HG03025 (cell line): Measurements from ENCODE around the gene AASS.
A peak's percentile ranks its signal among the peaks of the same experiment; 100 is the strongest.
"Not testable (repeated sequence)": the region's sequence is repeated elsewhere in the genome, so short reads cannot be mapped to it uniquely, and the experiment has no call there.

ENCODE experiments used
- ATAC-seq: cut with Tn5 transposase; IDR thresholded peaks from one replicate; pipeline ENCODE4 v1.9.1; 2021; ENCODE audit warnings: mild to moderate bottlenecking, moderate library complexity; ENCODE audit not compliant: unreplicated experiment, low FRiP score

AASS gene

GRCh38 chr7:122143751-122144711, at the start of gene AASS:
Gene AASS, minus strand, starts transcription at chr7:122144249. Its CDS starts 10,523 bp downstream, at chr7:122133726.
- ATAC-seq = peak; percentile 100

DNA sequence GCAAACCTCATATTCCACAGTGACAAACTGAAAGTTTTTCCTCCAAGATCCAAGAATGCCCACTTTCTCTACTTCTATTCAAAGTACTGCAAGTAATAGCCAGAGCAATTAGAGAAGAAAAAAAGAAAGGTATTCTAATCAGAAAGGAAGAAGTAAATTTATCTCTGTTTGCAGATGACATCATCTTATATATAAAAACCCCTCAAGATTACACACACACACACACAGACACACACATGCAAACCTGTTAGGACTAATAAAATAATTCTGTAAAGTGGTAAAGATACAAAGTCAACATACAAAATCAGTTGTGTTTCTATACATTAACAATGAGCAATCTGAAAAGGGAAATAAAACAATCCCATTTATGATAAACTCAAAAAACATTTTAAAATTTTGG, 44.7 kb upstream of the AASS start:
- ATAC-seq = no peak

- no peak for ATAC-seq
Observed at GRCh38 chr7:122183106-122183505, 39.1 kb upstream of the AASS start.

DNA sequence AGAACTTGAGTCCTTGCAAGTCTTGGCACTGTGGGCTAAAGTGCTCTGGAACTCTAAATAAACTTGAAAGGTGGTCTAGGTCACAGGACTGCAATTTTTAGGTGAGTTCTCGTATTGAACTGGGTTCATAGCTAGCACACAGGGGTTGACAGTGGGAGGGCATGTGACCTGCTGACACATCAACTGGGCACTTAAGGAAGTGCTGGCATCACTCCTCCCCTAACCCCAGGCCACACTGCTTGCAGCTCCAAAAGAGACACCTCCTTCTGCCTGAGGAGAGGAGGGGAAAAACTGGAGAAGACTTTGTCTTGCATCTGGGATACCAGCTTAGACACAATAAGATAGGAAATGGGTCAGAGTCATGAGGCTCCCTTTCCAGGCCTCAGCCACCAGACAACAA, 38.0 kb upstream of the AASS start:
- ATAC-seq = no peak

DNA sequence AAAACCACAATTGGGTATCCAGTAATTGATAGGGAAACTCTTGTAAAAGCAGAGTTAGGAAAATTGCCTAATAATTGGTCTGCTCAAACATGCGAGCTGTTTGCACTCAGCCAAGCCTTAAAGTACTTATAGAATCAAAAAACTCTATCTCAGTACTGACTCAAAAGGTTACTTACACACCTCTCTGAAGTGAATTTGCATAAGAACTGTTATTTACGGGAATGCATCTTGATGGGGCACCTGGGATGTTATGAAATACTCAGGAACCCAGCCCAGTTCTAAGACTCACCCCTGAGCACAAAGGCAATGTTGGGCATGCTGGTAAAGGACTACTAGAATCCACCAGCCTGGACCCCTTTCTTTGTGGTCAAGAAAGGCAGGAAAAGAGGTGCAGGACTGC, 28.1 kb upstream of the AASS start:
- ATAC-seq = not testable (repeated sequence)

DNA sequence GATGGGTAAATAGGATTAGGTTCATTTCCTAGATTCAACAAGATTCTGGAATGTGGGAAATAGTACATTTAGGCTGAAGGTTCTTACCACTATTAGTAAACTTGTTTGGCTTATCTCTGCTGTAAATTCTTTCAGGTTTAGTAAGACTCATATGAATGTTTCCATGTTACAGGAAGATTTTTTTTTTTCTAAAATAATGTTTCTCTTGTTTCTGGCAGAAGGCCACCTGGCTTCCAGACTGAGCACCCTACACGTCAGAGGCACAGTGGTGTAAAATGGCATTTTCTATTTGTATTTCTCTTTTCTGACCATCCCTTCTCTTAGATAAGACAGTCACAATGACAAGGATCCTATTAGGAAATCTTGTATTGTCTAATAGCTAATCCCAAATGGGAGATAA, 22.7 kb upstream of the AASS start:
- ATAC-seq = no peak

GRCh38 chr7:122166275-122166674, 22.2 kb upstream of the AASS start:
- no peak for ATAC-seq

DNA sequence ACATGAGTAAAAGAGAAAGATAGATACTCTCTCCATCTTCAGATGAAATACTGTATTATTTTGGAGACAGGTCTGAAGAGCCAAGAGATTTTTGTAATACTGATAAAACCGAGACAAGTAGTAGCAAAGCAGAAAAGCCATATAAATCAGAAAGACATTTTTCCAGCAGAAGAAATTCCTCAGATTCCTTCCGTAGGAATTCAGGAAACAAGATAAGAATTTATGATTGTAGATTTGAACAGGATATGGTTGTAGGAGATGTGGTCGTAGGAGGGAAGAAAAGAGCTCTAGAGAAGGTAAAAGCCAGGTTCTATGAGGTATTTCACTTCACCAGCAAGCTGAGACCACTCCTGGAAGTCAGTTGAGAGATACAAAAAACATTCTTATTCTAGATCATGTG, 17.6 kb upstream of the AASS start:
- no peak for ATAC-seq

DNA sequence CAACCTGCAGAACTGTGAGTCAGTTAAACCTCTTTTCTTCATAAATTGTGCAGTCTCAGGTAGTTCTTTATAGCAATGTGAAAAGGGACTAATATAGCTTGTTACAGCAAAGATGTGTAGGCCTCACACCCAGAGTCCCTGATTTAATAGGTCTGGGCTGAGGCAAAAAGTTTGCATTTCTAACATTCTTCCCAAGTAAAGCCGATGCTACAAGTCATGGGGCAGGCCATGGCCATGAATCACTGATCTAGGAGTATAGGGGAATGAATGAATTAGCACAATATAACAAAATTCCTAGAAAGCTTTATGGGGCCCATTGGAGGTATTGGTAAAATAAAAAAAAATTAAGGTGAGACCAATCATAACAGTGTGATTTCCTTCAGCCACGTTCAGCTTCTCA, 11.5 kb upstream of the AASS start:
- ATAC-seq = no peak

DNA sequence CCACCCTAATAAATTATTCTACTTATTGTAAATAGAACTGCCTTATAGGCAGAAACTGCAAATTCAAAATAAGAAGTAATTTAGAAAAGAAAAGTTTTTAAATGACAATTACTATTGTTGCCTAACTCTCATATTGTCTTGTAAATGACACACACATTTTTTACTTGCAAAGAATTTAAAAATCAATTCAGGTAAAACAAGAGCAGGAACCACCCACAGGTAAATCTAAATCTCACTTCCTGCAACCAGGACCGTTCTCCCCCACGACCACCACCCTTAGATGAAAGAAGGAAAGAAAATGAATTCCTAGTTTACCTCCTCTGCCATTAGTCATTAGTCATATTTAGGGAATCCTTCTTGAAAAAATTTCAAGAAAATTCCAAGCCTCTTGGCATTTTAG, 4.8 kb upstream of the AASS start:
- ATAC-seq = no peak

- no peak for ATAC-seq
Observed at GRCh38 chr7:122148081-122148480, 4.0 kb upstream of the AASS start.

- no peak for ATAC-seq
Observed at GRCh38 chr7:122145937-122146645, 2.0 kb upstream of the AASS start.

- no peak for ATAC-seq
Observed at GRCh38 chr7:122143376-122143750, 686 bp downstream of the AASS start.

DNA sequence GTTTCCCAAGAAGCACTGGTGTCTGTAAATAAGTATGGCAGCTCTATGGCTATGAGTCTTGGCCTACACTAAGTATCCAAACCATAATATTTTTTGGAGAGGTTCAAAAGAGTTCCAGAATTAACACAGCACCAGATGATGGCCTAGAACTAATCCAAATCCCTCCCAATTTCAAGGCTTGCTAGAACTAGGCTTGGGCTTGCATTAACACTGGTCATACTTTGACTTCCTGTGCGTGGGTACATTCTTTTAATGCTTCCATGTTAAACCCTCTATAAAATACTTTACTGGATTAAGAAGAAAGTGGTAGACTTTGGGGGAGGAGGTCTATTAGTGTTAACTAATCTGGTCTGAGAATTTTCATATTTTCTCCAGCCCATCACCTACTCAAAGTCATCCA, 3.1 kb downstream of the AASS start:
- ATAC-seq = no peak

DNA sequence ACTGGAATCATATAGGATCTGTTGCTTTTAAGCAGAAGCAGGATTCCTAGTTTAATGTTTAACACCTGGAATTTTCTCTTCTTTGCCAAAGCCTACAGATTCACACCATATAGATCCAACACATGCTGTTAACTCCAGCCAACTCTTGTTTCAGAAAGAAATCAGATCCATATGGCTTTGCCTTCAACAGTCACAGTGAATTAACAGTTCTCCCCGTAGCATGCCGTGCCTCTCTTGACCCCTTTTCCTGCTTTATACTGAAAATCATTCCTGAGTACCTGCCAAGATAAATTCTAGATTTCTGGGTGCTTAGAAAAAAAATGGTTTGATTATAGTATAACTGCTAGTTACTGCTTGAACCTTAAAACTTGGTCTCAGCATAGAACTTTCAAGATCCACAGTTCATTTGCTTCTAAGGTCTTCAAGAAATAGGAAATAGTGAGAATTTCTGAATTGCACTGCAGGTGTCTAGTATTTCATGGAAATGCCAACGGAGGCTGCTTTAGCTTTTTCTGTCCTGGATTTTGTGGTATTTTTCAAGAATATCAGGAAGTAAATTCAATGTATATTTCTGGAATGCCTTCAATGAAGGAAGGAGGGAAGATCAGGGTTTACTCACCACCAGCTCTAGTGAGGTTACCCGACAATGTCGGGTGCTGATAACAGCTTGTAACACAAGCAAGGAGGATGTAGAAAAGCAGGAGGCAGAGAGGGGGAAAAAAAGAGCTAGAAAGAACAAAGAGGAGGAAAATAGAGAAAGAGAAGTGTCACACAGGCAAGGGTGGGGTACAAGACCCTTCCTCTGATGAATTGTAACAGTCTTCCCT, 6.6 kb downstream of the AASS start:
- ATAC-seq = no peak

DNA sequence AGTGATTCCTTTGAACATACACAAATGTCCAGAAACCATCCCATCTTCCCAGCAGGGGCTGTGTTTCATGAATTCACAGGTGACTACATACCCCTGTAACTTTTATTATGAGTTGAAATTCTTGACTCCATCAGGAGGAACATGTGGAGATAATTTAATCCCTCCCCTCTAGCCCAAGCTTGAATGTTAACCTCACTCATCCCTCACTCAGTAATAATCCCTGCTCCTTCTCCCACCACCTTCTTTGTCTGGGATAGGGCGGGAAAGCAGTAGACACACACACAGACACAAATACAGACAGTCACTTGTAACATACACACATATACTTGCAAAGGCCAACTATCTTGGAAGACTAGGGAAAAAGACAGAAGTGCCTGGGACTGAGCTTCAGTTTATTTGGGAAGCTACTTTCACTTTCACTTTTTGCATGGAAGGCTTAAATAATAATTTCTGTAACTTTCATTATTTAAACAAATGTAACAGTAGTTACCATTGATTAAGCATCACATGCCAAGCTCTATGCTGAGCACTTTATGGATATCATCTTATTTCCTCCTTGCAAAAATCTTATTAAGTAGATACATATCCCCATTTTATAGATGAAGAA, 7.3 kb downstream of the AASS start:
- ATAC-seq = no peak

GRCh38 chr7:122136078-122136477, 8.0 kb downstream of the AASS start:
- ATAC-seq = no peak

DNA sequence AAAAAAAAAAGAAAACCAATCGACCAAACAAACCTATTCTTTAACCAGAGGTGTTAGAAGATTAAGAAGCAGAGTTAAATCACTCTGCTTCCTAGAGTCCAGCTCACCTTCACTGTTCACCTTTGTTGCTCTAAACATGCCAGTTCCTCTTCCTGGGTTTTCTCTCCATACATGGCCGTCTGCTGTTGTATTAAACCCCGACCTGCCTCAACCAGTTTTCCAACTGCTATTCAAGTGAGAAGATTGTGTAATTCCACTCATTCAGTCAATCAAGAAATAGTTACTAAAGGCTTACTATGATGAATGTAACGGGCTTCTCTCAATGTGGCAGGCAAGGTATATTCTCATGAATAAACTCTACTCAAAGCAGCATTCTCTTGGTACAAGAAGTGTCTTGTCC, 8.8 kb downstream of the AASS start:
- ATAC-seq = no peak

GRCh38 chr7:122134793-122135192, 9.3 kb downstream of the AASS start:
- not testable (repeated sequence) for ATAC-seq

DNA sequence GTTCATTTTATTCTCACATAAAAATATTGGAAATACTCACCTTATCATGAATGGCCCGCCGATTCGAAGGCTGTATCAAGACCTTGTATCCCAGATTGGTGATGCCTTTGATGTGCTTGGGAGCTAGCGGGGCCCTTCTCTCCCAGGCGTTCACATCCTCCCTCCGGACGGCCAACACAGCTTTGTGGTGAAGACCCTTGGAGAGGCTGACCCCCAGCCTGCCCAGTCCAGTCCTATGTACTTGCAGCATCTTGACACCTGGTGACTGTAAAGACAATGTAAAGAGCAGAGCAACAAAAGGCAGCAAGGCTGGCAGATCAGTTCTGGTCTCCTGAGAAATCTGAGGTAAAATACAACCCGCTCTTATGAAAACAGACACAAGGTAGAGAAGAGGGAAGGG, 10.6 kb downstream of the AASS start:
- no peak for ATAC-seq

DNA sequence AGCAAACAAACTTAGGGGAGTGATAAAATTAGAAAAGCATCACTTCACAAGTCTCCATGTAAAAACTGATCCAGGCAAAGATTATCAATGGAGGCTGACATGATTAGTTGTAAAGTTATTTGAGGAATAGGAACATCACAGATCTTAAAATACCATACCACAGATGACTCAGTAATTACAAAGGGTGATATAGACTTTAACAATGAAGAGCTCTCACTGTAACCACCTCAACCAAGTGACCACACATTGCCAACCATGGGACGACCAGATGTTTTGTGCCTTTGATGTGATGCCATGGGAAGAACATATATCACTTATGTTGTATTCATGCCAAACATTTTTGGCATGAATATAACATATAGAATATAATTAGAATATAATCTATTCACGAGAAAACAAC, 11.7 kb downstream of the AASS start:
- ATAC-seq = no peak
